ENCODE data around the gene ULK4. TPM values are rescaled to one million over a fixed set of nuclear protein-coding genes. Genes with fewer than 3 reads are reported as not detected.

ULK4 gene
- total RNA-seq, 1 experiment from 2014 or later = 14.3 TPM

- Histone ChIP-seq H3K4me1 (ENCODE audit: control insufficient read depth, insufficient read depth, low read length) (no peaks in the 10 kb centered on the region), H3K4me3 (ENCODE audit: low read depth in 2 of 2, low read length in 2 of 2) (no peak overlapping the region), H3K27me3 (ENCODE audit: control insufficient read depth, insufficient read depth, low read length) (no peaks in the 10 kb centered on the region), H3K9me3 (ENCODE audit: control insufficient read depth, insufficient read depth, low read depth, low read length) (no peaks in the 10 kb centered on the region), H3K36me3 (ENCODE audit: control insufficient read depth, insufficient read depth, low read length) (peaks cover 20% of the 10 kb centered on the region), H3K27ac (ENCODE audit: low read length) (no peak overlapping the region)
- ATAC-seq = no peak
- intact Hi-C loops (cut with micrococcal nuclease; ENCODE audit: unreplicated experiment) (no loop called here), in situ Hi-C loops (cut with HindIII; ENCODE audit: low pct_unique_long_range_greater_than_20kb, low sequenced_read_pairs) (no loop called here)
- BruUV-seq (replicated peaks) = no TSS peak
- CTCF ChIA-PET = interaction anchor here (0.6 kb wide), 1 partner anchor 10 kb away, joined by 3 read pairs; no protein-coding TSS in a partner anchor
- TF ChIP-seq SIN3A (IDR thresholded peaks at IDR 0.05; ENCODE audit: borderline replicate concordance, insufficient read depth, low read depth, low read length) (no peak), POLR2AphosphoS5 (IDR thresholded peaks at IDR 0.05; ENCODE audit: low read depth, low read length) (no peak), REST (IDR thresholded peaks at IDR 0.05; ENCODE audit: insufficient read depth in 1 of 2, low read depth in 2 of 2, low read length in 1 of 2) (no peak), TCF7L2 (IDR thresholded peaks at IDR 0.05; ENCODE audit: low read depth, low read length) (no peak)
- TF ChIP-seq, protein P1, sequence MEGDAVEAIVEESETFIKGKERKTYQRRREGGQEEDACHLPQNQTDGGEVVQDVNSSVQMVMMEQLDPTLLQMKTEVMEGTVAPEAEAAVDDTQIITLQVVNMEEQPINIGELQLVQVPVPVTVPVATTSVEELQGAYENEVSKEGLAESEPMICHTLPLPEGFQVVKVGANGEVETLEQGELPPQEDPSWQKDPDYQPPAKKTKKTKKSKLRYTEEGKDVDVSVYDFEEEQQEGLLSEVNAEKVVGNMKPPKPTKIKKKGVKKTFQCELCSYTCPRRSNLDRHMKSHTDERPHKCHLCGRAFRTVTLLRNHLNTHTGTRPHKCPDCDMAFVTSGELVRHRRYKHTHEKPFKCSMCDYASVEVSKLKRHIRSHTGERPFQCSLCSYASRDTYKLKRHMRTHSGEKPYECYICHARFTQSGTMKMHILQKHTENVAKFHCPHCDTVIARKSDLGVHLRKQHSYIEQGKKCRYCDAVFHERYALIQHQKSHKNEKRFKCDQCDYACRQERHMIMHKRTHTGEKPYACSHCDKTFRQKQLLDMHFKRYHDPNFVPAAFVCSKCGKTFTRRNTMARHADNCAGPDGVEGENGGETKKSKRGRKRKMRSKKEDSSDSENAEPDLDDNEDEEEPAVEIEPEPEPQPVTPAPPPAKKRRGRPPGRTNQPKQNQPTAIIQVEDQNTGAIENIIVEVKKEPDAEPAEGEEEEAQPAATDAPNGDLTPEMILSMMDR (IDR thresholded peaks at IDR 0.05) = no peak
- POLR2A ChIA-PET = no interaction called here
- DNase-seq (ENCODE audit: low read depth, low spot score) = no peak
Observed at GRCh38 chr3:41224120-41224806, 737.6 kb downstream of the ULK4 start.

- POLR2A ChIA-PET = no interaction called here
- no TSS peak for BruUV-seq (replicated peaks)
- no peaks in the 10 kb centered on the region for H3K9me3 ChIP-seq (ENCODE audit: control insufficient read depth, insufficient read depth, low read depth, low read length)
- no peak for ATAC-seq
- no peak overlapping the region for H3K4me3 ChIP-seq (ENCODE audit: low read depth in 2 of 2, low read length in 2 of 2)
- intact Hi-C loops (cut with micrococcal nuclease; ENCODE audit: unreplicated experiment) (no loop called here), in situ Hi-C loops (cut with HindIII; ENCODE audit: low pct_unique_long_range_greater_than_20kb, low sequenced_read_pairs) (no loop called here)
- TF ChIP-seq TCF7L2 (IDR thresholded peaks at IDR 0.05; ENCODE audit: low read depth, low read length) = no peak
- TF ChIP-seq, protein P1 (IDR thresholded peaks at IDR 0.05) = no peak
- TF ChIP-seq POLR2AphosphoS5 (IDR thresholded peaks at IDR 0.05; ENCODE audit: low read depth, low read length) = no peak
- TF ChIP-seq SIN3A (IDR thresholded peaks at IDR 0.05; ENCODE audit: borderline replicate concordance, insufficient read depth, low read depth, low read length) = no peak
- no peak for TF ChIP-seq REST (IDR thresholded peaks at IDR 0.05; ENCODE audit: insufficient read depth in 1 of 2, low read depth in 2 of 2, low read length in 1 of 2)
- H3K36me3 ChIP-seq (ENCODE audit: control insufficient read depth, insufficient read depth, low read length) = peaks cover 20% of the 10 kb centered on the region
- H3K27ac ChIP-seq (ENCODE audit: low read length) = no peak overlapping the region
- no peak for DNase-seq (ENCODE audit: low read depth, low spot score)
- H3K27me3 ChIP-seq (ENCODE audit: control insufficient read depth, insufficient read depth, low read length) = no peaks in the 10 kb centered on the region
- H3K4me1 ChIP-seq (ENCODE audit: control insufficient read depth, insufficient read depth, low read length) = no peaks in the 10 kb centered on the region
- CTCF ChIA-PET = interaction anchor here (0.6 kb wide), 1 partner anchor 10 kb away, joined by 3 read pairs; no protein-coding TSS in a partner anchor
Observed at GRCh38 chr3:41223691-41224090, 738.2 kb downstream of the ULK4 start.
